Hematopoietic multipotent progenitor cell treated with erythropoietin and hydrocortisone succinate and interleukin-3 and kit ligand, for 17 days (in vitro differentiated cells): ENCODE measurements around the gene DLG2.
"Not testable (repeated sequence)": the region's sequence is repeated elsewhere in the genome, so short reads cannot be mapped to it uniquely, and the experiment has no call there.

Experiments
- DNase-seq: peaks from one replicate; pipeline ENCODE4 v3.0.0-alpha.2; 2015; ENCODE audit warnings: low spot score

The DLG2 gene

GRCh38 chr11:84990141-84990540 is 637.0 kb downstream of the DLG2 start:
- no peak for DNase-seq

GRCh38 chr11:84987686-84988187 is 639.4 kb downstream of the DLG2 start:
- not testable (repeated sequence) for DNase-seq

- DNase-seq: no peak
These were observed 645.8 kb downstream of the DLG2 start for GRCh38 chr11:84981301-84981700.

GRCh38 chr11:84969103-84969502 is 658.0 kb downstream of the DLG2 start:
- no peak for DNase-seq

- DNase-seq: no peak
These were observed 661.7 kb downstream of the DLG2 start for GRCh38 chr11:84965484-84965883.

- DNase-seq: no peak
These were observed 663.9 kb downstream of the DLG2 start for GRCh38 chr11:84963240-84963639.

GRCh38 chr11:84962018-84962417 is 665.1 kb downstream of the DLG2 start:
- DNase-seq: no peak

- DNase-seq: no peak
These were observed 668.8 kb downstream of the DLG2 start for GRCh38 chr11:84958295-84958694.

- DNase-seq: no peak
These were observed 676.4 kb downstream of the DLG2 start for GRCh38 chr11:84950569-84951270.

GRCh38 chr11:84947970-84948580 is 679.1 kb downstream of the DLG2 start:
- DNase-seq: no peak

- no peak for DNase-seq
These were observed 680.1 kb downstream of the DLG2 start for GRCh38 chr11:84947070-84947469.

- DNase-seq: no peak
These were observed 696.3 kb downstream of the DLG2 start for GRCh38 chr11:84930863-84931262.

- no peak for DNase-seq
These were observed 697.4 kb downstream of the DLG2 start for GRCh38 chr11:84929738-84930137.

GRCh38 chr11:84924154-84924692 is 702.9 kb downstream of the DLG2 start:
- no peak for DNase-seq

- DNase-seq: no peak
These were observed 703.7 kb downstream of the DLG2 start for GRCh38 chr11:84923489-84923888.

GRCh38 chr11:84922836-84923235 is 704.3 kb downstream of the DLG2 start:
- no peak for DNase-seq

GRCh38 chr11:84922212-84922805 is 704.8 kb downstream of the DLG2 start:
- DNase-seq: no peak

- DNase-seq: no peak
These were observed 712.6 kb downstream of the DLG2 start for GRCh38 chr11:84914511-84914910.

- DNase-seq: no peak
These were observed 717.4 kb downstream of the DLG2 start for GRCh38 chr11:84909740-84910139.

- DNase-seq: no peak
These were observed 720.1 kb downstream of the DLG2 start for GRCh38 chr11:84906995-84907394.

- no peak for DNase-seq
These were observed 721.7 kb downstream of the DLG2 start for GRCh38 chr11:84905411-84905810.

GRCh38 chr11:84902445-84902844 is 724.7 kb downstream of the DLG2 start:
- no peak for DNase-seq

- no peak for DNase-seq
These were observed 725.2 kb downstream of the DLG2 start for GRCh38 chr11:84901991-84902390.
